ENCODE data around the gene SORCS2.

DNA sequence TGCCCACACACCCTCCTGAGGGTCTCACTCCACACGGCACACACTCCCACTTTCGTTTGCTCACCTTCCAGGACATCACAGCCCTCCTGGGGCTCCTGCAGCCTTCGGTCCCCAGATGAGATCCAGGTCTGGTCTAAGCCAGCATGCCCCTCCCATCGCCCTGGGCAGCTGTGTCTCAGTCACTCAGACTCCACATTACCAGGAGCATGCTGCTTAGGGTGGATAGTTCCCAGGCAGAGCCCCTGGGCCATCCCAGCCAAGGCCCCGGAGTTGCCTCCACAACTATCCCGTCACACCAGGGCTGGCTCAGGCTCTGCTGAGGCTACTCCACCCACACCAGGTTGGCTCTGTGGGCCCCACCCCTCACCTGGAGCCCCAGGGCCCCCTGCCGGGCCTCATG is 292.8 kb downstream of the SORCS2 start:
- TF ChIP-seq, protein P1, sequence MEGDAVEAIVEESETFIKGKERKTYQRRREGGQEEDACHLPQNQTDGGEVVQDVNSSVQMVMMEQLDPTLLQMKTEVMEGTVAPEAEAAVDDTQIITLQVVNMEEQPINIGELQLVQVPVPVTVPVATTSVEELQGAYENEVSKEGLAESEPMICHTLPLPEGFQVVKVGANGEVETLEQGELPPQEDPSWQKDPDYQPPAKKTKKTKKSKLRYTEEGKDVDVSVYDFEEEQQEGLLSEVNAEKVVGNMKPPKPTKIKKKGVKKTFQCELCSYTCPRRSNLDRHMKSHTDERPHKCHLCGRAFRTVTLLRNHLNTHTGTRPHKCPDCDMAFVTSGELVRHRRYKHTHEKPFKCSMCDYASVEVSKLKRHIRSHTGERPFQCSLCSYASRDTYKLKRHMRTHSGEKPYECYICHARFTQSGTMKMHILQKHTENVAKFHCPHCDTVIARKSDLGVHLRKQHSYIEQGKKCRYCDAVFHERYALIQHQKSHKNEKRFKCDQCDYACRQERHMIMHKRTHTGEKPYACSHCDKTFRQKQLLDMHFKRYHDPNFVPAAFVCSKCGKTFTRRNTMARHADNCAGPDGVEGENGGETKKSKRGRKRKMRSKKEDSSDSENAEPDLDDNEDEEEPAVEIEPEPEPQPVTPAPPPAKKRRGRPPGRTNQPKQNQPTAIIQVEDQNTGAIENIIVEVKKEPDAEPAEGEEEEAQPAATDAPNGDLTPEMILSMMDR (IDR thresholded peaks at IDR 0.05): no peak
- no peak for TF ChIP-seq POLR2A (IDR thresholded peaks at IDR 0.05)

Data from uterus (tissue), 2 donors.